ENCODE results near the gene LRRC56. TPM values are rescaled to one million over a fixed set of nuclear protein-coding genes. Genes with fewer than 3 reads are reported as not detected.
A peak's percentile ranks its signal among the peaks of the same experiment; 100 is the strongest.

LRRC56 gene
- total and polyA plus RNA-seq, 4 donors, result 0.08 to 0.46 (median 0.20) TPM

GRCh38 chr11:532527-532985, 4.8 kb upstream of the LRRC56 start:
- H3K36me3 ChIP-seq (ENCODE audit: control insufficient read depth in 4 of 4, insufficient read depth in 3 of 4, low read depth in 1 of 4, low read length in 3 of 4), result peaks cover 0 to 11% (median 6%) of the 10 kb centered on the region in 4 donors
- no peak overlapping the region for H3K27ac ChIP-seq (ENCODE audit: low read depth in 1 of 2, low read length in 2 of 2)
- H3K4me3 ChIP-seq (ENCODE audit: low read depth in 1 of 3, low read length in 3 of 3), result no peak overlapping the region
- no peaks in the 10 kb centered on the region for H3K27me3 ChIP-seq (ENCODE audit: control insufficient read depth in 4 of 4, insufficient read depth in 4 of 4, low read length in 3 of 4)
- 88% methylated on average over 23 of the region's 23 CpGs for WGBS
- no peaks in the 10 kb centered on the region for H3K9me3 ChIP-seq (ENCODE audit: control insufficient read depth in 4 of 4, low read length in 3 of 4)
- TF ChIP-seq HNF4A (conservative IDR thresholded peaks at IDR 0.05), result no peak
- no peak for TF ChIP-seq ZBTB33 (IDR thresholded peaks at IDR 0.05)
- TF ChIP-seq SP1 (IDR thresholded peaks at IDR 0.05), result no peak
- no peak for TF ChIP-seq CTCF (IDR thresholded peaks at IDR 0.05; ENCODE audit: low read depth, low read length, missing input control)
- TF ChIP-seq JUND (IDR thresholded peaks at IDR 0.05), result no peak
- TF ChIP-seq EGR1 (IDR thresholded peaks at IDR 0.05; ENCODE audit: low read depth in 2 of 2), result no peak
- no peak for TF ChIP-seq FOXA1 (IDR thresholded peaks at IDR 0.05)
- no peak for TF ChIP-seq MAX (IDR thresholded peaks at IDR 0.05)
- no peak for TF ChIP-seq YY1 (IDR thresholded peaks at IDR 0.05)
- no peak for TF ChIP-seq GABPA (IDR thresholded peaks at IDR 0.05 in 1 of 2, conservative IDR thresholded peaks at IDR 0.05 in 1 of 2)
- DNase-seq (ENCODE audit: low spot score), result peak; percentile 29
- peaks cover 8 to 32% (median 25%) of the 10 kb centered on the region in 4 donors for H3K4me1 ChIP-seq (ENCODE audit: control insufficient read depth in 4 of 4, insufficient read depth in 4 of 4, low read length in 3 of 4)
- no peak overlapping the region for H3K9ac ChIP-seq (ENCODE audit: low read depth in 1 of 2, low read length in 2 of 2)

- H3K9me3 ChIP-seq (ENCODE audit: control insufficient read depth in 4 of 4, low read length in 3 of 4), result no peaks in the 10 kb centered on the region
- TF ChIP-seq NR2F2 (IDR thresholded peaks at IDR 0.05), result no peak
- no peak for TF ChIP-seq YY1 (IDR thresholded peaks at IDR 0.05)
- no peak for TF ChIP-seq HNF4G (IDR thresholded peaks at IDR 0.05)
- no peak for TF ChIP-seq HNF4A (conservative IDR thresholded peaks at IDR 0.05)
- no peak for TF ChIP-seq TAF1 (conservative IDR thresholded peaks at IDR 0.05)
- no peak for TF ChIP-seq EGR1 (IDR thresholded peaks at IDR 0.05; ENCODE audit: low read depth in 2 of 2)
- TF ChIP-seq REST (IDR thresholded peaks at IDR 0.05), result no peak
- no peak for TF ChIP-seq ATF3 (IDR thresholded peaks at IDR 0.05)
- no peak for TF ChIP-seq SP1 (IDR thresholded peaks at IDR 0.05)
- no peak for TF ChIP-seq JUND (IDR thresholded peaks at IDR 0.05)
- no peak for TF ChIP-seq ZBTB33 (IDR thresholded peaks at IDR 0.05)
- TF ChIP-seq RXRA (IDR thresholded peaks at IDR 0.05), result no peak
- no peak for TF ChIP-seq FOXA1 (IDR thresholded peaks at IDR 0.05)
- no peak for TF ChIP-seq GABPA (IDR thresholded peaks at IDR 0.05 in 1 of 2, conservative IDR thresholded peaks at IDR 0.05 in 1 of 2)
- TF ChIP-seq MAX (IDR thresholded peaks at IDR 0.05), result no peak
- H3K4me1 ChIP-seq (ENCODE audit: control insufficient read depth in 4 of 4, insufficient read depth in 4 of 4, low read length in 3 of 4), result peaks cover 8 to 34% (median 26%) of the 10 kb centered on the region in 4 donors
- DNase-seq (ENCODE audit: low spot score), result peak; percentile 30
- WGBS, result 95% methylated on average over 33 of the region's 33 CpGs
- no peak overlapping the region for H3K9ac ChIP-seq (ENCODE audit: low read depth in 1 of 2, low read length in 2 of 2)
- H3K27me3 ChIP-seq (ENCODE audit: control insufficient read depth in 4 of 4, insufficient read depth in 4 of 4, low read length in 3 of 4), result no peaks in the 10 kb centered on the region
- H3K36me3 ChIP-seq (ENCODE audit: control insufficient read depth in 4 of 4, insufficient read depth in 3 of 4, low read depth in 1 of 4, low read length in 3 of 4), result peaks cover 0 to 11% (median 6%) of the 10 kb centered on the region in 4 donors
- no peak overlapping the region for H3K4me3 ChIP-seq (ENCODE audit: low read depth in 1 of 3, low read length in 3 of 3)
- no peak overlapping the region for H3K27ac ChIP-seq (ENCODE audit: low read depth in 1 of 2, low read length in 2 of 2)
Observed at GRCh38 chr11:532986-533585, 4.2 kb upstream of the LRRC56 start.

Measured in liver (tissue), 9 donors.